Ishikawa (cell line): ENCODE data around the gene PPP1R37.

Source experiments
- CEBPB ChIP-seq: IDR thresholded peaks from 2 replicates; pipeline ENCODE4 v1.6.1; 2012
- CREB1 ChIP-seq: IDR thresholded peaks from 2 replicates; pipeline ENCODE4 v1.6.1; 2012; ENCODE audit warnings: low read depth
- EGR1 ChIP-seq: IDR thresholded peaks from 2 replicates; pipeline ENCODE4 v1.6.1; 2012
- EP300 ChIP-seq: IDR thresholded peaks from 2 replicates; pipeline ENCODE4 v1.6.1; 2012; ENCODE audit warnings: borderline replicate concordance
- FOXM1 ChIP-seq: IDR thresholded peaks from 2 replicates; pipeline ENCODE4 v1.6.1; 2012; ENCODE audit warnings: low read depth, borderline replicate concordance
- NFIC ChIP-seq: IDR thresholded peaks from 2 replicates; pipeline ENCODE4 v1.6.1; 2012
- RAD21 ChIP-seq: IDR thresholded peaks from 2 replicates; pipeline ENCODE4 v1.6.1; 2012; ENCODE audit warnings: low read depth
- TAF1 ChIP-seq: IDR thresholded peaks from 2 replicates; pipeline ENCODE4 v1.6.1; 2012; ENCODE audit warnings: low read depth, mild to moderate bottlenecking
- TCF12 ChIP-seq: IDR thresholded peaks from 2 replicates; pipeline ENCODE4 v1.6.1; 2012; ENCODE audit warnings: low read depth
- TEAD4 ChIP-seq: IDR thresholded peaks from 2 replicates; pipeline ENCODE4 v1.6.1; 2012
- YY1 ChIP-seq: IDR thresholded peaks from 2 replicates; pipeline ENCODE4 v1.6.1; 2012; ENCODE audit warnings: low read depth
- ZBTB7A ChIP-seq: IDR thresholded peaks from 2 replicates; pipeline ENCODE4 v1.6.1; 2012; ENCODE audit warnings: low read depth
- TF ChIP-seq, protein P1 (sequence below): IDR thresholded peaks from 2 replicates; pipeline ENCODE4 v1.6.1; 2012
- TF ChIP-seq, protein P2 (sequence below): IDR thresholded peaks from 2 replicates; pipeline ENCODE4 v1.6.1; 2012
- TF ChIP-seq, protein P3 (sequence below): IDR thresholded peaks from 2 replicates; pipeline ENCODE4 v1.6.1; 2012; ENCODE audit warnings: low read depth, mild to moderate bottlenecking

Gene PPP1R37

DNA sequence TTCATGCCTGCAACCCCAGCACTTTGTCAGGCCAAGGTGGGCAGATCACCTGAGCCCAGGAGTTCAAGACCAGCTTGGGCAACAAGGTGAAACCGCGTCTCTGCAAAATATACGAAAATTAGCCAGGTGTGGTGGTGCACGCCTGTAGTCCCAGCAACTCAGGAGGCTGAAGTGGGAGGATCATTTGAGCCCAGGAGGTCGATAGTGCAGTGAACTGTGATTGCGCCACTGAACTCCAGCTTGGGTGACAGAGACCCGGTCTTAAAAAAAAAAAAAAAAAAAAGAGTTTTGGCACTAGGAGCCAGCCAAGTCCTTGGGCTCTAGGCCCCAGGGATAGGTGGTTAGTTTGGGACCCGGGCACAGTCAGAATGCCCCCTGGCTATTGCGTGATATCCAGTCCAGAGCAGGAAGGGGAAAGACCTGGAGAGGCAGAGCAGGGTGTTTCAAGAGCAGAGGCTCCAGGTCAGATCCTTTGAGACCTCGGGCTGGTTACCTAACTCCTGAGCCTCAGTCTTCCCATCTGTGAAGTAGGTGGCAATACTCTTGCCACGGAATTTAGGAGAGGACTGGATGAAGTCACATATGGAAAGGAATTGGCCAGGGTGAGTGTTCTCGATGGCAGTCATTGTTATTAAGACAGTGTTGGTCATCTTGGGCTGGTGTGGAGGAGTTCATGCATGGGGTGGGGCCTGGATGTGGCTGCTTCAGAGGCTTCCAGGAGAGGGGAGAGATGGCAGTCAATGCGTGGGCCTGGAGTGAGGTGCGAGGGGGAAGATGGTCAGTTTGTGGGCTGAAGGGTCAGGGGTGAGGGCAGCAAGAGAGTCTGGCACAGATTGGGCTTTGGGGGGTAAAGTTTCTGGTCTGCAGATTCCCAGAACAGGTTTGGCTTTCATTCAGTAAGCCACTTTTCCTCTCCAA lies 2.8 kb downstream of the PPP1R37 start:
- TF ChIP-seq YY1 (no peak), EGR1 (no peak), CREB1 (no peak), NFIC (no peak)
- TF ChIP-seq, protein P1, sequence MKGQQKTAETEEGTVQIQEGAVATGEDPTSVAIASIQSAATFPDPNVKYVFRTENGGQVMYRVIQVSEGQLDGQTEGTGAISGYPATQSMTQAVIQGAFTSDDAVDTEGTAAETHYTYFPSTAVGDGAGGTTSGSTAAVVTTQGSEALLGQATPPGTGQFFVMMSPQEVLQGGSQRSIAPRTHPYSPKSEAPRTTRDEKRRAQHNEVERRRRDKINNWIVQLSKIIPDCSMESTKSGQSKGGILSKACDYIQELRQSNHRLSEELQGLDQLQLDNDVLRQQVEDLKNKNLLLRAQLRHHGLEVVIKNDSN, result no peak

DNA sequence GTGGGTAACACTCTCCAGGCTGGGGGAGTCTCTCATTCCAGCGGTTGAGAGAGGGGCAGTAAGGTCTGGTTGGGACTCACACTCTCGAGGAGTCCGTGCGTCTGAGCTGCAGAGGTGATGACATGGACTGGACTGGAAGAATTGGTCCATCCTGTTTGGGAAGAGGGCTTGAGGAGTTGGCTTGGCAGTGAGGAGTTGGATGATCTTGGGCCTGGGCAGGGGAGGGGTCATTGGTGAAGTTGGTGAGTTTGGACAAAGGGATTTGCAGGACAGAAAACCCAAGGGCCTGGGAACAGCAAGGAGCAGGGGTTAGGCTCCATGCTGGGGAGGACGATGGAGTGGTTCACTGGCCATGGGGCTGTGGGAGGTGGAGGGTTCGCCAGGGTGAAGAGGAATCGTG lies 3.7 kb downstream of the PPP1R37 start:
- TF ChIP-seq CEBPB, result no peak
- no peak for TF ChIP-seq FOXM1
- TF ChIP-seq EGR1, result no peak
- no peak for TF ChIP-seq YY1
- no peak for TF ChIP-seq TCF12
- no peak for TF ChIP-seq EP300
- TF ChIP-seq RAD21, result no peak
- TF ChIP-seq, protein P2, sequence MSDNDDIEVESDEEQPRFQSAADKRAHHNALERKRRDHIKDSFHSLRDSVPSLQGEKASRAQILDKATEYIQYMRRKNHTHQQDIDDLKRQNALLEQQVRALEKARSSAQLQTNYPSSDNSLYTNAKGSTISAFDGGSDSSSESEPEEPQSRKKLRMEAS, result no peak
- TF ChIP-seq CREB1, result no peak

DNA sequence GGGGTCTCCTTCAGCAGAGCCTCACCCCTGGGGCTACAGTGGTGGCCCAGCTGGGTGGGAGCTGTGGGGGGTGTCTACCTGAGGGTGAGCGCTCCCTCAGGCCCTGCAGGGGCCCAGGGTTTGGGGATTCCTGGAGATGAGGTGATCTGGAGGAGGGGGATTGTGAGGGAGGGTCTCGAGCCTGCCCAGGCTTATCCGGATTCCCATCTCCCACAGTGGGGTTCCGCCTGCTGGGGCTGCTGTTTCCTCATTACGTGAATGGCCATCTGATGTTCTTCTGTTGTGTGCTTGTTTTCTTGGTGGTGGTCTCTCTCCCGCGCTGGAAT lies 4.4 kb downstream of the PPP1R37 start:
- TF ChIP-seq TAF1 (no peak), CREB1 (no peak), ZBTB7A (no peak), TCF12 (no peak), NFIC (no peak), CEBPB (no peak)
- TF ChIP-seq, protein P3, sequence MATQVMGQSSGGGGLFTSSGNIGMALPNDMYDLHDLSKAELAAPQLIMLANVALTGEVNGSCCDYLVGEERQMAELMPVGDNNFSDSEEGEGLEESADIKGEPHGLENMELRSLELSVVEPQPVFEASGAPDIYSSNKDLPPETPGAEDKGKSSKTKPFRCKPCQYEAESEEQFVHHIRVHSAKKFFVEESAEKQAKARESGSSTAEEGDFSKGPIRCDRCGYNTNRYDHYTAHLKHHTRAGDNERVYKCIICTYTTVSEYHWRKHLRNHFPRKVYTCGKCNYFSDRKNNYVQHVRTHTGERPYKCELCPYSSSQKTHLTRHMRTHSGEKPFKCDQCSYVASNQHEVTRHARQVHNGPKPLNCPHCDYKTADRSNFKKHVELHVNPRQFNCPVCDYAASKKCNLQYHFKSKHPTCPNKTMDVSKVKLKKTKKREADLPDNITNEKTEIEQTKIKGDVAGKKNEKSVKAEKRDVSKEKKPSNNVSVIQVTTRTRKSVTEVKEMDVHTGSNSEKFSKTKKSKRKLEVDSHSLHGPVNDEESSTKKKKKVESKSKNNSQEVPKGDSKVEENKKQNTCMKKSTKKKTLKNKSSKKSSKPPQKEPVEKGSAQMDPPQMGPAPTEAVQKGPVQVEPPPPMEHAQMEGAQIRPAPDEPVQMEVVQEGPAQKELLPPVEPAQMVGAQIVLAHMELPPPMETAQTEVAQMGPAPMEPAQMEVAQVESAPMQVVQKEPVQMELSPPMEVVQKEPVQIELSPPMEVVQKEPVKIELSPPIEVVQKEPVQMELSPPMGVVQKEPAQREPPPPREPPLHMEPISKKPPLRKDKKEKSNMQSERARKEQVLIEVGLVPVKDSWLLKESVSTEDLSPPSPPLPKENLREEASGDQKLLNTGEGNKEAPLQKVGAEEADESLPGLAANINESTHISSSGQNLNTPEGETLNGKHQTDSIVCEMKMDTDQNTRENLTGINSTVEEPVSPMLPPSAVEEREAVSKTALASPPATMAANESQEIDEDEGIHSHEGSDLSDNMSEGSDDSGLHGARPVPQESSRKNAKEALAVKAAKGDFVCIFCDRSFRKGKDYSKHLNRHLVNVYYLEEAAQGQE, result no peak
- TF ChIP-seq, protein P1, result no peak

DNA sequence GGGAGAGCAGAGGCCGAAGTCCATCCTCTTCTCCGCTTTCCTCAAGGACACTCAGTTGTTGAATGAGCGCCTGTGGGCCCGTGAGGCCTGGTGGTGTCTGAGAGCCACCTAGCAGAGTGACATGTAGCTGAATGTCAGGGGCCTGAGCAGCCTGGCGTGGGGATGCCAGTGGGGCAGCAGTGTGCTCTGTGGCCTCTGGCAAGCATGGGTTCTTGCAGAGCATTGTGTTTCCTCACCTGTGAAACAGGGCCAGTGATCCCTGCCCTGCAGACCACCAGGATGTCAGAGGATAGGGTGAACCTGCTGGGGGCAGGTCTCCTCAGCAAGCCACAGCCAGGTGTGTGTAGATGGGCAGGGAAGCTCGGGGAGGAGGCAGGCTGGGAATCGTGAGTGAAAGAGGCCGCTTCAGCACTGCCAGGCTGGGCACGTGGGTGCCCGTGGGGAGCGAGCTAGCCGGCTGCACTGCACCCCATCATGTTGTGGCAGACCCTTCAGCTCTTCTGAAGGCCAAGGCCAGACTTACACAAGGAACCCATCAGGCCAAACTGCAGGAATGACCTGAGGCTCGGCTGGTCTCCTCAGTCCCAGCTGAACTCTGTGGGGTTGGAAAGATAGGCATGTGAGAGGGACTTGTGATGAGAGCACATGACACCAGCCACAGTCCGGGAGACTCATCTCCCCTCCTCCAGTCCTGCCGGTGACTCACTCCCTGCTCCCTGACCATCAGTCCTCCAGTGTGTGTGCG lies 5.0 kb downstream of the PPP1R37 start:
- TF ChIP-seq, protein P1, result no peak
- no peak for TF ChIP-seq TAF1
- TF ChIP-seq YY1, result no peak
- no peak for TF ChIP-seq EP300
- TF ChIP-seq TCF12, result no peak
- TF ChIP-seq CEBPB, result no peak
- TF ChIP-seq TEAD4, result no peak
- TF ChIP-seq, protein P3, result no peak
- no peak for TF ChIP-seq CREB1
- TF ChIP-seq NFIC, result no peak
- TF ChIP-seq EGR1, result no peak
- TF ChIP-seq, protein P2, result no peak
- TF ChIP-seq RAD21, result no peak
- TF ChIP-seq FOXM1, result no peak
- no peak for TF ChIP-seq ZBTB7A

DNA sequence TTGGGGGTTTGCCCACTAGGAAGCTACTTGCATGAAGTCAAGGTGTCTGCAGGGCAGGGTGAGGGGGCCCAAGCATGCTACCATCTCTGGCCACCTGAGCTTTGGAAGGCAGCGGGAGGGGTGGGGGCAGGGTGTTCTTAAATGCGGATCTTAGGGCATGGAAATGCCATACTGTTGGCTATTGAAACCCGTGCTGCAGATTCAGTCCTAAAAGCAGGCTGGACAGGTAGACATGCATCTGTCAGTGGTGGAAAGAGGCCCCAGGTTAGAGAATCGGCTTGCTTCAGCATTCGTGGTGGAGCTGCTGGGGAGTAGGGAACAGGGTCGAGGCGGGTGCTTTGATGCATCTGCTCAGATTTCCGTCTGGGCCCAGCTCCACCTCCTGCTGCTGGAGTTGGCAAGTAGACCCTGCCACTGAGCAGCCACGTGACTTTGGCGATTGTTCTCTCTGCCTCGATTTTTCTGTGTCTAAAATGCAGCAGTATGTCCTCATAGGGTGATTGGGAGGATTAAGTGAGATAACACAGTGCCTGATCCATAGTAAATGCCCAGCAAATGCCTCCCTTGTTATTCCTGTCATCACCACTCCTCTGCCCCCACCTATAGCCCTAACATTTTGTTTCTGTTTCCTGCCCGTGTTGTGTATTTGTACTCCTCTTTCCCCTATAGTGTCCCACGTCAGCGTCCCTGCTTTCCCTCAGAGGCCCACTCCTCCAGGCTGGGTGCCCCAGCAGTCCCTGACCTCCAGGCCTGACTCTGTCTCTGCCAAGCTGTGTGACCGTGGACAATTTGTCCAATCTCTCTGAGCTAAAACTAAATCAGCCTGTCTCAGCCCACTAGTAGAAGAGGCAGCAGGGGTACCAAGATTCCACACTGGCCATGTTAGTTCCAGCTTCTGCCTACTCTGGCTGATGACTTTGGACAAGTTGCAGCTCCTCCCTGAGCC lies 5.8 kb downstream of the PPP1R37 start:
- TF ChIP-seq YY1, result no peak
- TF ChIP-seq TEAD4, result no peak
- TF ChIP-seq, protein P1, result peak; percentile 82
- TF ChIP-seq FOXM1, result no peak
